Measurements from ENCODE around the gene ZFP90.
A peak's percentile ranks its signal among the peaks of the same experiment; 100 is the strongest.
"Not testable (repeated sequence)": the region's sequence is repeated elsewhere in the genome, so short reads cannot be mapped to it uniquely, and the experiment has no call there.

ZFP90 gene

GRCh38 chr16:68538880-68539701 lies at the start of gene ZFP90:
ZFP90 (plus strand) TSS chr16:68539291; CDS start chr16:68539793, 502 bp downstream.
- peak; percentile 81 for DNase-seq

GRCh38 chr16:68490358-68490757 lies 48.7 kb upstream of the ZFP90 start:
- DNase-seq, result no peak

- DNase-seq, result no peak
Observed at GRCh38 chr16:68490829-68491575, 48.1 kb upstream of the ZFP90 start.

- DNase-seq, result no peak
Observed at GRCh38 chr16:68491576-68491950, 47.5 kb upstream of the ZFP90 start.

GRCh38 chr16:68492151-68492542 lies 46.9 kb upstream of the ZFP90 start:
- no peak for DNase-seq

- DNase-seq, result no peak
Observed at GRCh38 chr16:68492543-68493411, 46.3 kb upstream of the ZFP90 start.

GRCh38 chr16:68493412-68494070 lies 45.5 kb upstream of the ZFP90 start:
- DNase-seq, result no peak

- not testable (repeated sequence) for DNase-seq
Observed at GRCh38 chr16:68494261-68494660, 44.8 kb upstream of the ZFP90 start.

- DNase-seq, result no peak
Observed at GRCh38 chr16:68496689-68497088, 42.4 kb upstream of the ZFP90 start.

GRCh38 chr16:68499006-68499405 lies 40.1 kb upstream of the ZFP90 start:
- DNase-seq, result peak; percentile 5

- DNase-seq, result no peak
Observed at GRCh38 chr16:68503334-68503733, 35.8 kb upstream of the ZFP90 start.

GRCh38 chr16:68504066-68504465 lies 35.0 kb upstream of the ZFP90 start:
- no peak for DNase-seq

- no peak for DNase-seq
Observed at GRCh38 chr16:68506331-68507053, 32.6 kb upstream of the ZFP90 start.

- no peak for DNase-seq
Observed at GRCh38 chr16:68508013-68508412, 31.1 kb upstream of the ZFP90 start.

- DNase-seq, result no peak
Observed at GRCh38 chr16:68508641-68509240, 30.4 kb upstream of the ZFP90 start.

- no peak for DNase-seq
Observed at GRCh38 chr16:68509381-68509780, 29.7 kb upstream of the ZFP90 start.

GRCh38 chr16:68510775-68511174 lies 28.3 kb upstream of the ZFP90 start:
- DNase-seq, result no peak

- no peak for DNase-seq
Observed at GRCh38 chr16:68512183-68512582, 26.9 kb upstream of the ZFP90 start.

- DNase-seq, result no peak
Observed at GRCh38 chr16:68512742-68513141, 26.3 kb upstream of the ZFP90 start.

GRCh38 chr16:68514511-68514910 lies 24.6 kb upstream of the ZFP90 start:
- no peak for DNase-seq

- DNase-seq, result no peak
Observed at GRCh38 chr16:68517606-68518166, 21.4 kb upstream of the ZFP90 start.

Measured in NCI-H1694 treated with DMSO at 0.1 percent for 48 hours (cell line).